ENCODE results near the gene OR4S2. TPM values are rescaled to one million over a fixed set of nuclear protein-coding genes. Genes with fewer than 3 reads are reported as not detected.

The OR4S2 gene, protein sequence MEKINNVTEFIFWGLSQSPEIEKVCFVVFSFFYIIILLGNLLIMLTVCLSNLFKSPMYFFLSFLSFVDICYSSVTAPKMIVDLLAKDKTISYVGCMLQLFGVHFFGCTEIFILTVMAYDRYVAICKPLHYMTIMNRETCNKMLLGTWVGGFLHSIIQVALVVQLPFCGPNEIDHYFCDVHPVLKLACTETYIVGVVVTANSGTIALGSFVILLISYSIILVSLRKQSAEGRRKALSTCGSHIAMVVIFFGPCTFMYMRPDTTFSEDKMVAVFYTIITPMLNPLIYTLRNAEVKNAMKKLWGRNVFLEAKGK
- not detected for total RNA-seq

DNA sequence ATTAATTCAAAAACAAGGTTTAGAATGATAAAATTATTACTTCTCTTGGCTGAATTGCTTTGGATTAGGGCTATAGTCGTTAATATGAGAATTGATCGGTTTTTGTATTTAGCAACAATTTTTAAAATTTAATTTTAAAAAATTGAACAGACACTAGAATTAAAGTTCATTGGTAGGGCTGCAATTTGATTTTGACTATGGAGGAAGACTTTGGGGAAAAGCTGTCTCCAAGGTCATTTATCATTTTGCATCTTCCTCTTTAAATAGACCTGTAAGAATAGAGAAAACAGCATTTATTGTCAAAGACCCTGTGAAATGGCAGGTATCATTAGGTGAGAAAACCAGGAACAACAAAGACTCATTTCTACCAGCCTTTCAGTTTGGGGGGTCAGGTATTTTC lies at the start of gene OR4S2:
TSS of gene OR4S2 (plus strand) at position 301 of the 400 bp plus-strand sequence. CDS start 2,577 bp downstream, outside the sequence.
- no peak within 1 kb of the TSS for H3K27ac Mint-ChIP-seq
- no peaks in the 10 kb centered on the region for H3K36me3 Mint-ChIP-seq
- ATAC-seq (no peak), DNase-seq (ENCODE audit: low spot score in 2 of 2) (no peak)
- peaks cover 20 to 31% of the 10 kb centered on the region in 2 donors for H3K9me3 Mint-ChIP-seq

GRCh38 chr11:55607545-55607944 lies 40.6 kb upstream of the OR4S2 start, which contains the start of gene OR4C11:
Gene OR4C11 (minus strand): TSS chr11:55607645. CDS start chr11:55604373, 3,272 bp downstream.
- peaks cover 8 to 14% of the 10 kb centered on the region in 2 donors for H3K9me3 Mint-ChIP-seq
- no peak within 1 kb of the TSS for H3K27ac Mint-ChIP-seq
- ATAC-seq, result no peak
- peaks cover 0 to 8% of the 10 kb centered on the region in 2 donors for H3K36me3 Mint-ChIP-seq
- no peak for DNase-seq (ENCODE audit: low spot score in 2 of 2)

DNA sequence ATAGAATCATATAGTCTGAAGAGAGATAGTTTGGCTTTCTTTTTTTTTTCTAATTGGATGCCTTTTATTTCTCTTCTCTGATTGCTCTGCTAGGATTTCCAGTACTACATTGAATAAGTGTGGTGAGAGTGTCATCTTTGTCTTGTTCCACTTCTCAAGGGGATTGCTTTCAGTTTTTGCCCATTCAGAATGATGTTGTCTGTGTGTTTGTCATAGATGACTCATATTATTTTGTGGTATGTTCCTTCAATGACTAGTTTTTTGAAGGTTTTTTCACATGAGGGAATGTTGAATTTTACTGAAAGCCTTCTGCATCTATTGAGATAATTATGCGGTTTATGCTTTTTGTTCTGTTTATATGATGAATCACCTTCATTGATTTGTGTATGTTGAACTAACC lies 23.6 kb upstream of the OR4S2 start:
- H3K27ac Mint-ChIP-seq, result no peak overlapping the region
- H3K36me3 Mint-ChIP-seq, result peaks cover 0 to 36% of the 10 kb centered on the region in 2 donors
- ATAC-seq (no peak), DNase-seq (ENCODE audit: low spot score in 2 of 2) (no peak)
- peaks cover 39 to 46% of the 10 kb centered on the region in 2 donors for H3K9me3 Mint-ChIP-seq

DNA sequence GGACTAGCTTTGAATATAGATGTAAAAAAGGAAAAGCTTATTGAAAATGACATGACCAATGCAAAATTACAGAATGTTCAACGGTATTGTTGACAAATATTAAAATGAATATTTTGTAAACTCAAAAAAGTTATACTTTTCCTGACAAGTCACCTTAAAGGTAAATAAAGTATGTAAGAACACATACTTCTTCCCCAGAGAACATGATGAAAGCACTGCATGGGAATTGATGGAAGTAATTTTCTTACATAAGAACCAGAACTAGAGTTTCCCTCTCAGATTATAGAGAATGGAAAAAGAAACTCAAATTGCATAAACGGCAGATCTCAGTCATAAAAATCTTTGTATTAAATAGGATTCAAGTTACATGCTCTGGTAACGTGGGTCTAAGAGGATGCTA lies 13.3 kb upstream of the OR4S2 start, which contains the start of gene OR4P4:
TSS of gene OR4P4 (plus strand) at position 301 of the 400 bp plus-strand sequence.
- H3K27ac Mint-ChIP-seq, result no peak within 1 kb of the TSS
- no peak for ATAC-seq
- peaks cover 24 to 28% of the 10 kb centered on the region in 2 donors for H3K9me3 Mint-ChIP-seq
- H3K36me3 Mint-ChIP-seq, result peaks cover 7 to 9% of the 10 kb centered on the region in 2 donors
- DNase-seq (ENCODE audit: low spot score in 2 of 2), result no peak

DNA sequence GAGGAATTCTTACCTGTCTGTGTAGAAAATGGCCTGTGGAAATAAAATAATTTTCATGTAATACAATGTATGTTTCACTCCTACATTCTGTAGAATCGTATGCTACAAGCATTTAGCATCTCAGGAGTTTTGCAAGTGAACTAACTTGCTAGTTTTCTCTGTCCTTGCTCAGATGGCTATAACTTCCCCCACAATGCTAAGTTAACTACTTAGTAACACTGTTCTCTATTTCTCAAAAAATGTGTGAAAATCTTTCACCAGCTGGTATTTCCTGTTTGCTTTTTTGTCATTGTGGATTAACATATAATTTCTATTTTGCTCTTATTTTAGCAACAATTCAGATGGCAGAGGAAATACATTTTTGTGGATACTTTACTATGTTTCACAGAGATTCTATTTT lies 4.4 kb downstream of the OR4S2 start:
- DNase-seq (ENCODE audit: low spot score in 2 of 2), result no peak
- peaks cover 13 to 26% of the 10 kb centered on the region in 2 donors for H3K9me3 Mint-ChIP-seq
- ATAC-seq, result no peak
- no peak overlapping the region for H3K27ac Mint-ChIP-seq
- no peaks in the 10 kb centered on the region for H3K36me3 Mint-ChIP-seq

GRCh38 chr11:55655096-55655495 lies 7.0 kb downstream of the OR4S2 start:
- DNase-seq (ENCODE audit: low spot score in 2 of 2) (no peak), ATAC-seq (no peak)
- Mint-ChIP-seq H3K27ac (no peak overlapping the region), H3K36me3 (peaks cover 0 to 4% of the 10 kb centered on the region in 2 donors), H3K9me3 (peaks cover 20 to 24% of the 10 kb centered on the region in 2 donors)

- DNase-seq (ENCODE audit: low spot score in 2 of 2) (no peak), ATAC-seq (no peak)
- H3K27ac Mint-ChIP-seq, result no peak overlapping the region
- peaks cover 14 to 17% of the 10 kb centered on the region in 2 donors for H3K9me3 Mint-ChIP-seq
- peaks cover 0 to 4% of the 10 kb centered on the region in 2 donors for H3K36me3 Mint-ChIP-seq
Observed at GRCh38 chr11:55658031-55658573, 10.0 kb downstream of the OR4S2 start.

- Mint-ChIP-seq H3K27ac (no peak overlapping the region), H3K9me3 (peaks cover 17% of the 10 kb centered on the region in 2 donors), H3K36me3 (peaks cover 0 to 4% of the 10 kb centered on the region in 2 donors)
- DNase-seq (ENCODE audit: low spot score in 2 of 2), result no peak
- no peak for ATAC-seq
Observed at GRCh38 chr11:55658608-55659007, 10.5 kb downstream of the OR4S2 start.

DNA sequence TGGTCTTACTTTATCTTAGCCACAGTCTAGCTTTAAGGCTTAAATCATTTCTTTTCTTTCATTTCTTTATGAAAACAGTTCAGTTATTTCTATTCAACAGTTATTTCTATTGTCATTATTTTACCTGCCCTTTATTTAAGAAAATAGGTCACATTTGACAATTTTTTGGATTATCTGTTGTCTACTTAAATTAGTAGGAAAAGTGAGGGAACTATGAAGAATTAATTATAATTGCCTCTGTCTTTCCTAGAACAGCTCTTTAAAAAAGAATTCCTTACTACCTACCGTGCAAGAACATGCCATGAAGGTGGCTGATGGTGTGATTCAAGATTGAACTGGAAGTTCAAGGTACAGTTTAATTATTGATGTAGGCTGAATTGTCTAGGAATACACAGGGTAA lies 13.8 kb downstream of the OR4S2 start, which contains the start of gene OR4C6:
TSS of gene OR4C6 (plus strand) at position 301 of the 400 bp plus-strand sequence. CDS start 2,966 bp downstream, outside the sequence.
- no peak for ATAC-seq
- H3K9me3 Mint-ChIP-seq, result peaks cover 12 to 25% of the 10 kb centered on the region in 2 donors
- DNase-seq (ENCODE audit: low spot score in 2 of 2), result no peak

DNA sequence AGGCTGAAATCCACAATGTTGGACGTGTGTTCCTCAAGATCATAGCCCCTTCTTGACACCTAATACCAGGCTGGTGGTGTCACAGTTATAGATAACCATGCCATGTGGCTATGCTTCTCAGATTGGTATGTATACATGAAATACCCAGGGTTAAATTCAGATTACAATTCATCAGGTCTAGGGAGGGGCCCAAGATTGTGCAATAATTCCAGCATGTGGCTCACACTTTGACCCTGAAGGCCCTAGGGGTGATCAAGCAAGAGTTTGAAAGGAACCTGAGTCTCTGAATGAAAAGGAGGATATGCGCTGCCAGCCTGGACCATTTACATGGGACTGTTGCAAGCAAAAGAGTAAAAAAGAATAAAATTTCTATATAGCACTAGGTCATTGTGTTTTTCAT lies 21.2 kb downstream of the OR4S2 start:
- DNase-seq (ENCODE audit: low spot score in 2 of 2), result no peak
- peaks cover 4 to 9% of the 10 kb centered on the region in 2 donors for H3K9me3 Mint-ChIP-seq
- H3K27ac Mint-ChIP-seq, result no peak overlapping the region
- no peaks in the 10 kb centered on the region for H3K36me3 Mint-ChIP-seq
- no peak for ATAC-seq

More for the DNA sequence above, 13.8 kb downstream of the OR4S2 start, which contains the start of gene OR4C6:
- Mint-ChIP-seq H3K36me3 (peaks cover 0 to 4% of the 10 kb centered on the region in 2 donors), H3K27ac (no peak within 1 kb of the TSS)

DNA sequence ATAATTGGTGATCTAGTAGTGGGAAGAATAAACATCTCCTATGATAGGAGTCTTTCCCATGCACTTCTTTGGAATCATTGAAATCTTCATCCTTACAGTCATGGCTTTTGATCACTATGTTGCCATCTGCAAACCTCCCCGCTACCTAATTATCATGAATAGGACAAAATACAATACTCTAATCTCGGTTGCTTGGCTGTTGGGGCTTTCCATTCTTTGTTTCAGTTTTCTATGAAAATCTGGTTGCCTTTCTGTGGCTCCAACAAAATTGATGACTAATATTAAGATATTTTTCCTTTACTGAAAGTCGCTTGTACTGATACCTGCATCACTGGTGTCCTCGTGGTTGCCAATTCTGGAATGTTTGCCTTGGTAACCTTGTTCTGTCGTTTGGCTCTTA lies 25.7 kb downstream of the OR4S2 start:
- no peaks in the 10 kb centered on the region for H3K36me3 Mint-ChIP-seq
- no peak overlapping the region for H3K27ac Mint-ChIP-seq
- H3K9me3 Mint-ChIP-seq, result peaks cover 7 to 13% of the 10 kb centered on the region in 2 donors
- DNase-seq (ENCODE audit: low spot score in 2 of 2) (no peak), ATAC-seq (no peak)

DNA sequence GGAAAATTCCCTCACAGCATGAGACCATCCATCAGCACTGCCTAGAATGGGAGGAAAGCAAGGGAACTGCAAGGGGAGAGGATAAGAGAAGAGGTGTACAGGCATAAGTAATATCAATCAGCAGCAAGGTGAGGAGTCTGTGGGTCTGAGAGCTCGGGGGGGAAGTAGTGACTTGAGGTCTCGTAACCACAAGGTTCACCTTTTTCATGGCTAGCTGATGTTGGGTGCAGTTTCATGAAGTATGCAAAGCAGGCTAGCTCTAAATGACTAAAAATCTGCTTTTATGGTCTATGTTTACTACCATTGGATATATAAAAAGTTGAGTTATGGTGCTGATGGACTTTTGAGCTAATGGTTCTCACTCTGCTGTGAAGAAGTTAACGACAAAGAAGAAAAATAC lies 49.7 kb downstream of the OR4S2 start:
- Mint-ChIP-seq H3K9me3 (peaks cover 8 to 10% of the 10 kb centered on the region in 2 donors), H3K36me3 (peaks cover 0 to 6% of the 10 kb centered on the region in 2 donors), H3K27ac (no peak overlapping the region)
- no peak for DNase-seq (ENCODE audit: low spot score in 2 of 2)
- ATAC-seq, result no peak

DNA sequence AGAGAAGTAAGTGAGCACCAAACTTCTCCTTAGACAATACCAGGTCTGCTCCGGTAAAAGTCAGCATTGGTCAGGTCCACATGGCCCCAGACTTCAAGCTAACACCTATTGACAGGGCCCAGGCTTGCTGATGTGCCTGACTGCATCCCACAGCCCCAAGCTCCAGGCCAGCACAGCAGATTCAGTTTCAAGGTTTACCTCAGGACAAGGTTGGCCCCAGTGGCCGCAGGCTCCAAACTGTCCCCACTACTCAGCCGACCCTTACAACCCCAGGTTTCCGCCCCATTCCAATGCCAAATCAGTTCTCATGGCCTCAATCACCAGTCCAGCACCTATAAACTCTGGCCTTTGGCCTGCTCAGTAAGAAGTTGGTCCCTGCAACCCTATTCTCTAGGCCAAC lies 53.3 kb downstream of the OR4S2 start:
- Mint-ChIP-seq H3K27ac (no peak overlapping the region), H3K9me3 (peaks cover 13 to 18% of the 10 kb centered on the region in 2 donors), H3K36me3 (peaks cover 0 to 6% of the 10 kb centered on the region in 2 donors)
- no peak for ATAC-seq
- DNase-seq (ENCODE audit: low spot score in 2 of 2), result no peak

Other genes starting within 250 kb of the OR4S2 start
- gene OR4C15, start 93.9 kb upstream of the OR4S2 start, total RNA-seq, result not detected
- gene OR4C16, start 76.2 kb upstream of the OR4S2 start, total RNA-seq, result not detected
- gene OR4C11, start 40.7 kb upstream of the OR4S2 start, total RNA-seq, result not detected
- gene OR4P4, start 13.2 kb upstream of the OR4S2 start, total RNA-seq, result not detected
- gene OR4C6, start 13.9 kb downstream of the OR4S2 start, total RNA-seq, result not detected
- gene OR5D13, start 125.1 kb downstream of the OR4S2 start, total RNA-seq, result not detected
- gene OR5D14, start 147.2 kb downstream of the OR4S2 start, total RNA-seq, result not detected
- not detected for gene OR5L1, start 163.0 kb downstream of the OR4S2 start, total RNA-seq
- gene OR5D18, start 171.3 kb downstream of the OR4S2 start, total RNA-seq, result not detected
- not detected for gene OR5L2, start 178.9 kb downstream of the OR4S2 start, total RNA-seq
- gene OR5D16, start 190.4 kb downstream of the OR4S2 start, total RNA-seq, result not detected
- not detected for gene TRIM51, start 235.0 kb downstream of the OR4S2 start, total RNA-seq